Epithelial cell of proximal tubule (primary cell): ENCODE measurements around the gene ANKRD9. TPM values are rescaled to one million over a fixed set of nuclear protein-coding genes. Genes with fewer than 3 reads are reported as not detected.

ENCODE experiments used
- DNase-seq: peaks from one replicate; pipeline ENCODE4 v3.0.0-alpha.2; 2011; ENCODE audit warnings: low read depth
- H3K4me3 ChIP-seq: 2 replicates; pipeline ENCODE4 v1.5.1; 2011; ENCODE audit warnings: low read depth, mild to moderate bottlenecking, low read length
- CTCF ChIP-seq: conservative IDR thresholded peaks from 2 replicates; pipeline ENCODE4 v1.5.1; 2012; ENCODE audit warnings: low read depth, mild to moderate bottlenecking, low read length
- total RNA-seq: library from RNA; depleted of rRNA; stranded (reverse); fragments of >200 nt; gene quantifications from 2 replicates; pipeline ENCODE4 v1.2.3, GENCODE V29; 2015

The ANKRD9 gene
- total RNA-seq, 1 donor from 2014 or later = 137 TPM

- no peak overlapping the region for H3K4me3 ChIP-seq
- no peak for DNase-seq
- TF ChIP-seq CTCF = no peak
Observed at GRCh38 chr14:102496958-102497744, 12.4 kb downstream of the ANKRD9 start.

GRCh38 chr14:102496331-102496691 is 13.3 kb downstream of the ANKRD9 start:
- no peak for TF ChIP-seq CTCF
- no peak overlapping the region for H3K4me3 ChIP-seq
- DNase-seq = no peak

- no peak for DNase-seq
- H3K4me3 ChIP-seq = no peak overlapping the region
- TF ChIP-seq CTCF = no peak
Observed at GRCh38 chr14:102495491-102496330, 13.9 kb downstream of the ANKRD9 start.

- DNase-seq = no peak
- no peak for TF ChIP-seq CTCF
- no peak overlapping the region for H3K4me3 ChIP-seq
Observed at GRCh38 chr14:102493585-102493984, 16.0 kb downstream of the ANKRD9 start.

- DNase-seq = no peak
- TF ChIP-seq CTCF = no peak
- H3K4me3 ChIP-seq = no peak overlapping the region
Observed at GRCh38 chr14:102493096-102493495, 16.5 kb downstream of the ANKRD9 start.

- no peak for DNase-seq
- H3K4me3 ChIP-seq = no peak overlapping the region
- TF ChIP-seq CTCF = no peak
Observed at GRCh38 chr14:102492531-102492910, 17.1 kb downstream of the ANKRD9 start.
